Uterus (tissue), 2 donors: ENCODE measurements around the gene CLCN5.

ENCODE experiments used
- POLR2A ChIP-seq, 2 donors: fragments of 450-650 bp; IDR thresholded peaks; one replicate each; pipeline ENCODE4 v1.6.1; 2016; ENCODE audit warnings: antibody characterized with exemption in 2 of 2, mild to moderate bottlenecking in 1 of 2, moderate library complexity in 1 of 2
- TF ChIP-seq, protein P1 (sequence below), 4 experiments: fragments of 200-600 bp in 2 of 4; fragments of 450-650 bp in 2 of 4; sonication (generic) in 2 of 4; IDR thresholded peaks; one replicate each; pipeline ENCODE4 v1.5.1; 2016 to 2019; ENCODE audit warnings: antibody characterized with exemption in 4 of 4, mild to moderate bottlenecking in 2 of 4, moderate library complexity in 1 of 4

DNA sequence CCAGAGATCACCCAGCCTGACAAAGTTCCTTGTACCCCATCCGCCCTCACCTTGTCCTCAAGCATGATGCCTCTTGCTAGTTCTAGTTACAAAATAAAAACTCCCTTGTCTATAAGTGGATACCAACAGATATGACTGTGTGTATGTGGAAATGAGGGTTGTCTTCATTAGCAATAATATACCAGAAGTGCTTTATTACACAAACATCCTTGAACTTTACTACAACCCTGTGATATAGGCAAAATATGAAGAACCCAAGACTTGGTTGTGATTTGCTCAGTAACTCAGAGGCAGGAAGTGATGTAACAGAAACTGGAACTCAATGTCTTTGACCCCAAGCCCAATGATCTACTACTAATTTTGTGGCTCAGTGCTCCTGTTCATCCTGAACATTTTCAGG lies 180.8 kb downstream of the CLCN5 start:
- TF ChIP-seq, protein P1, sequence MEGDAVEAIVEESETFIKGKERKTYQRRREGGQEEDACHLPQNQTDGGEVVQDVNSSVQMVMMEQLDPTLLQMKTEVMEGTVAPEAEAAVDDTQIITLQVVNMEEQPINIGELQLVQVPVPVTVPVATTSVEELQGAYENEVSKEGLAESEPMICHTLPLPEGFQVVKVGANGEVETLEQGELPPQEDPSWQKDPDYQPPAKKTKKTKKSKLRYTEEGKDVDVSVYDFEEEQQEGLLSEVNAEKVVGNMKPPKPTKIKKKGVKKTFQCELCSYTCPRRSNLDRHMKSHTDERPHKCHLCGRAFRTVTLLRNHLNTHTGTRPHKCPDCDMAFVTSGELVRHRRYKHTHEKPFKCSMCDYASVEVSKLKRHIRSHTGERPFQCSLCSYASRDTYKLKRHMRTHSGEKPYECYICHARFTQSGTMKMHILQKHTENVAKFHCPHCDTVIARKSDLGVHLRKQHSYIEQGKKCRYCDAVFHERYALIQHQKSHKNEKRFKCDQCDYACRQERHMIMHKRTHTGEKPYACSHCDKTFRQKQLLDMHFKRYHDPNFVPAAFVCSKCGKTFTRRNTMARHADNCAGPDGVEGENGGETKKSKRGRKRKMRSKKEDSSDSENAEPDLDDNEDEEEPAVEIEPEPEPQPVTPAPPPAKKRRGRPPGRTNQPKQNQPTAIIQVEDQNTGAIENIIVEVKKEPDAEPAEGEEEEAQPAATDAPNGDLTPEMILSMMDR (IDR thresholded peaks at IDR 0.05): no peak
- TF ChIP-seq POLR2A (IDR thresholded peaks at IDR 0.05): no peak
